Heart left ventricle (tissue), 13 donors: ENCODE data around the gene TRAM2.

ENCODE experiments used
- POLR2A ChIP-seq, 2 donors: fragments of 450-650 bp; IDR thresholded peaks; one replicate each; pipeline ENCODE4 v1.6.1; 2017; ENCODE audit warnings: antibody characterized with exemption in 2 of 2, mild to moderate bottlenecking in 2 of 2, moderate library complexity in 2 of 2
- TF ChIP-seq, protein P1 (sequence below), 12 donors: fragments of 200-600 bp; sonication (generic) in 4 of 12; IDR thresholded peaks; one replicate each; pipeline versions ENCODE4 v1.5.0 to v1.8.0; 2018 to 2022; ENCODE audit warnings: antibody characterized with exemption in 12 of 12, mild to moderate bottlenecking in 5 of 12
- donor health status: ischemic (EF 13 %, LVEDD 7.1; RV severe dilation, severe dysfunction).
- donor health status: DM: no; HTN: yes; CAD: no.
- donor health status: DM: no; HTN: no; CAD: no.
- donor health status: ischemic (EF 25% LVEDD 6.9; RV normal size, moderate dysfunction).
- donor health status: ischemic (EF 25% LVEDD 5.7; RV mildly dilated, moderate dysfunction).
- donor health status: ischemic (EF 35%, LVEDD 5.7; RV mildly dilated, moderate dysfunction).
- donor health status: nonischemic (EF 11% LVEDD 7.7; RV severe dilation, severe dysfunction).
- donor health status: DM: yes; HTN: yes; CAD: no.
- donor health status: PGD.
- donor health status: ischemic (EF 29% LVEDD 5.4; RV normal size, mild dysfunction).
- donor health status: nonischemic (EF 23%, LVEDD 6.1; RV moderate dilation, normal function).

DNA sequence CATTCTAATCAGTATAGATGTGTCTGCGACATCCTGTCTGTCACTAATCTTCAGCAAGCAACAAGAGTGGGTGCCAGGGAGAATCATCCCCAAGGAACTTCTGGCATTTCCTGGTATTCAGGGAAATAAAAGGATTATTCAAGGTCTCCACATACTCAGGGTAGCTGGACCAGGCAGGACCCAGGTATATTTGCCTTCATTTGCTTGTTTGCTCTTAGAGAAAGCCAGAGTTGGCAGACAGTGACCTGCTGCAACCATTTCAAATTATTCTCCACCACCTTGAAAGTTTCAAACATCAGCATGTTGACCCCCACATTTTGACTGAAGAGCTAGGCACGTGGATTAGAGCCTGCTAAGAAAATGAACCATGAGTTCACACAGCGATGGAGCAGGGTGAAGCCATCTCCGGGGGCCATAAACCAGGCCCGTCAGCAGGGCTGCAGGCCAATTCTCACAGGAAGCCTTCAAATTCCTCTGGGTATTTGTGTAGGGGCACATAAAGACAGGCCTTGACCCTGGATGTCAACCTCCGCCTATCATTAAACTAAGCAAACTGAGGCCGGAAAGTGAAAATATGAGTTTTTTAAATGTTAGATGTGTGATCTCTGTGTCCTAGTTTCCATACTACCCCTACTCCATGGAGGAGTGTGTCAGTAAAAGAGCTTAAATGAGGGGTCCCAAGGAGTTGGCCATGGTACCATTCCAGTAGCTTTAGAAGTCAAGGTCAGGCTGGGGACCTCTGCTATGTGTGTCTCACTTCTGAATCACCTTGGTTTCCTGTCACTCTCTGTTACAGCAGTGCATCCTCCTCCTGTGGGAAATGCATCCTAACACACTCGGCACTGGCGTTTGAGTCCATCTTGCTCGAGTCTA, 32.9 kb downstream of the TRAM2 start:
- TF ChIP-seq, protein P1, sequence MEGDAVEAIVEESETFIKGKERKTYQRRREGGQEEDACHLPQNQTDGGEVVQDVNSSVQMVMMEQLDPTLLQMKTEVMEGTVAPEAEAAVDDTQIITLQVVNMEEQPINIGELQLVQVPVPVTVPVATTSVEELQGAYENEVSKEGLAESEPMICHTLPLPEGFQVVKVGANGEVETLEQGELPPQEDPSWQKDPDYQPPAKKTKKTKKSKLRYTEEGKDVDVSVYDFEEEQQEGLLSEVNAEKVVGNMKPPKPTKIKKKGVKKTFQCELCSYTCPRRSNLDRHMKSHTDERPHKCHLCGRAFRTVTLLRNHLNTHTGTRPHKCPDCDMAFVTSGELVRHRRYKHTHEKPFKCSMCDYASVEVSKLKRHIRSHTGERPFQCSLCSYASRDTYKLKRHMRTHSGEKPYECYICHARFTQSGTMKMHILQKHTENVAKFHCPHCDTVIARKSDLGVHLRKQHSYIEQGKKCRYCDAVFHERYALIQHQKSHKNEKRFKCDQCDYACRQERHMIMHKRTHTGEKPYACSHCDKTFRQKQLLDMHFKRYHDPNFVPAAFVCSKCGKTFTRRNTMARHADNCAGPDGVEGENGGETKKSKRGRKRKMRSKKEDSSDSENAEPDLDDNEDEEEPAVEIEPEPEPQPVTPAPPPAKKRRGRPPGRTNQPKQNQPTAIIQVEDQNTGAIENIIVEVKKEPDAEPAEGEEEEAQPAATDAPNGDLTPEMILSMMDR (IDR thresholded peaks at IDR 0.05) = no peak
- TF ChIP-seq POLR2A (IDR thresholded peaks at IDR 0.05) = no peak
